SH-SY5Y (cell line): ENCODE results near the gene EMX1.

Source experiments
- GATA2 ChIP-seq: IDR thresholded peaks from 2 replicates; pipeline ENCODE4 v1.6.1; 2011; ENCODE audit warnings: mild to moderate bottlenecking, low read depth, low read length
- GATA3 ChIP-seq: IDR thresholded peaks from 2 replicates; pipeline ENCODE4 v1.6.1; 2011; ENCODE audit warnings: low read depth, mild to moderate bottlenecking, low read length, moderate library complexity

GRCh38 chr2:72889991-72890390, 27.3 kb upstream of the EMX1 start:
- TF ChIP-seq GATA2 (no peak), GATA3 (no peak)
